A549 (cell line): Measurements from ENCODE around the gene LEF1.

Experiments
- CTCF ChIP-seq: fragments of >200 bp; sonication (Bioruptor Twin); formaldehyde crosslinking; IDR thresholded peaks from 3 replicates; pipeline ENCODE4 v1.5.1; 2016
- EP300 ChIP-seq, 2 experiments: fragments of >200 bp; sonication (Bioruptor Twin); formaldehyde crosslinking; IDR thresholded peaks; 2 replicates in 1 of 2; 3 replicates in 1 of 2; pipeline ENCODE4 v1.6.1; 2016 to 2017
- MAZ ChIP-seq: fragments of 150-350 bp; IDR thresholded peaks from 2 replicates; pipeline ENCODE4 v1.6.1; 2014; ENCODE audit warnings: antibody characterized with exemption, low read depth, low read length, borderline replicate concordance
- MYC ChIP-seq: IDR thresholded peaks from 2 replicates; pipeline ENCODE4 v1.6.1; 2012; ENCODE audit warnings: mild to moderate bottlenecking, inconsistent platforms, low read length, improper control_type of control experiment, borderline replicate concordance
- POLR2A ChIP-seq: IDR thresholded peaks from 2 replicates; pipeline ENCODE4 v1.6.1; 2012; ENCODE audit warnings: mild to moderate bottlenecking, low read length
- RAD21 ChIP-seq, 2 experiments: fragments of >200 bp in 1 of 2; sonication (Bioruptor Twin) in 1 of 2; formaldehyde crosslinking in 1 of 2; IDR thresholded peaks in 1 of 2; conservative IDR thresholded peaks in 1 of 2; 2 replicates in 1 of 2; 3 replicates in 1 of 2; pipeline ENCODE4 v1.6.1; 2012 to 2018; ENCODE audit warnings: inconsistent platforms in 1 of 2
- ZC3H11A ChIP-seq: fragments of 450-650 bp; IDR thresholded peaks from 2 replicates; pipeline ENCODE4 v1.6.1; 2014; ENCODE audit warnings: antibody characterized with exemption, mild to moderate bottlenecking
- ZFP36 ChIP-seq: fragments of 450-650 bp; IDR thresholded peaks from 2 replicates; pipeline ENCODE4 v1.6.1; 2014; ENCODE audit warnings: borderline replicate concordance; ENCODE audit not compliant: partially characterized antibody

DNA sequence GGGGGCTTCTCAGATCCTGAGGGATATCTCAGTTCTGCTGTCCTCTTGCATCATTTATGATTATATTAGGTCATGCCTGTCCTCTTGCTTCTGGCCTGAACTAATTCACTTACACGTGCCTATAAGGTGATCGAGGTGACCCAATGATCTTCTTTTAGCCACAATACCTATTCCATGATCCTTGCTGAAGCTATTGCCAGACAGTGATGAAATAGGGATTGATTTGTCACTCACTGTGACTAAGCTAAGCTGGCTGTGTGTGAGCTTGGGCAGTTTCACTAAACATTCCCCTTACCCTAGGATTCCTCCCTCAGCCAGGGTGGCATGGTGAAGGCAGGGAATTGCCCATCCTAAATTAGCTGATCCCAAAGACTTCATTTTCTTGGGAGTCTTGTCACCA is 160.0 kb downstream of the LEF1 start:
- TF ChIP-seq MAZ (no peak), CTCF (no peak), EP300 (IDR thresholded peaks at IDR 0.05) (no peak), ZFP36 (no peak), POLR2A (no peak), ZC3H11A (no peak), RAD21 (conservative IDR thresholded peaks at IDR 0.05 in 1 of 2, IDR thresholded peaks at IDR 0.05 in 1 of 2) (no peak), MYC (no peak)
